ENCODE measurements around the gene C4orf51. TPM values are rescaled to one million over a fixed set of nuclear protein-coding genes. Genes with fewer than 3 reads are reported as not detected.

Gene C4orf51
- total RNA-seq, 2 experiments from 2014 or later = not detected

GRCh38 chr4:145774473-145774872, 94.5 kb downstream of the C4orf51 start:
- CTCF ChIA-PET = no interaction called here
- DNase-seq (no peak), ATAC-seq (no peak)
- intact Hi-C loops (cut with micrococcal nuclease) = no loop called here
- Mint-ChIP-seq H3K36me3 (ENCODE audit: low read depth) (peaks cover 62% of the 10 kb centered on the region), H3K9me3 (no peaks in the 10 kb centered on the region), H3K27ac (no peak overlapping the region), H3K4me3 (no peak overlapping the region), H3K27me3 (no peaks in the 10 kb centered on the region), H3K4me1 (ENCODE audit: low read depth) (peaks cover 12% of the 10 kb centered on the region)
- POLR2A ChIA-PET = no interaction called here
- no peak for TF ChIP-seq CTCF (IDR thresholded peaks at IDR 0.05)

GRCh38 chr4:145775406-145775805, 95.5 kb downstream of the C4orf51 start:
- DNase-seq = no peak

GRCh38 chr4:145776208-145776607, 96.3 kb downstream of the C4orf51 start:
- no peak for DNase-seq
- POLR2A ChIA-PET = interaction anchor here (0.6 kb wide), 1 partner anchor 130 kb away, joined by 4 read pairs; no protein-coding TSS in a partner anchor
- intact Hi-C loops (cut with micrococcal nuclease) = no loop called here
- Mint-ChIP-seq H3K4me3 (no peak overlapping the region), H3K27me3 (no peaks in the 10 kb centered on the region), H3K9me3 (no peaks in the 10 kb centered on the region), H3K4me1 (ENCODE audit: low read depth) (peaks cover 18% of the 10 kb centered on the region), H3K27ac (no peak overlapping the region), H3K36me3 (ENCODE audit: low read depth) (peaks cover 67% of the 10 kb centered on the region)
- ATAC-seq = no peak
- CTCF ChIA-PET = no interaction called here
- no peak for TF ChIP-seq CTCF (IDR thresholded peaks at IDR 0.05)

More at GRCh38 chr4:145775406-145775805, 95.5 kb downstream of the C4orf51 start:
- peaks cover 14% of the 10 kb centered on the region for H3K4me1 Mint-ChIP-seq (ENCODE audit: low read depth)
- intact Hi-C loops (cut with micrococcal nuclease) = no loop called here
- H3K9me3 Mint-ChIP-seq = no peaks in the 10 kb centered on the region
- TF ChIP-seq CTCF (IDR thresholded peaks at IDR 0.05) = no peak
- no peak for ATAC-seq
- ChIA-PET POLR2A (interaction anchor here (1.0 kb wide), 1 partner anchor 85 kb away, joined by 3 read pairs; no protein-coding TSS in a partner anchor), CTCF (no interaction called here)
- H3K27me3 Mint-ChIP-seq = no peaks in the 10 kb centered on the region
- H3K27ac Mint-ChIP-seq = no peak overlapping the region
- no peak overlapping the region for H3K4me3 Mint-ChIP-seq
- H3K36me3 Mint-ChIP-seq (ENCODE audit: low read depth) = peaks cover 62% of the 10 kb centered on the region

GRCh38 chr4:145779319-145779801, 99.4 kb downstream of the C4orf51 start:
- Mint-ChIP-seq H3K9me3 (peaks cover 7% of the 10 kb centered on the region), H3K27me3 (no peaks in the 10 kb centered on the region), H3K36me3 (ENCODE audit: low read depth) (peaks cover 75% of the 10 kb centered on the region), H3K27ac (no peak overlapping the region), H3K4me3 (no peak overlapping the region), H3K4me1 (ENCODE audit: low read depth) (peaks cover 27% of the 10 kb centered on the region)
- intact Hi-C loops (cut with micrococcal nuclease) = no loop called here
- ChIA-PET CTCF (interaction anchor here (1.1 kb wide), 1 partner anchor 12 kb away, joined by 3 read pairs; no protein-coding TSS in a partner anchor), POLR2A (no interaction called here)
- DNase-seq (no peak), ATAC-seq (no peak)
- no peak for TF ChIP-seq CTCF (IDR thresholded peaks at IDR 0.05)

- no peak for ATAC-seq
- peak overlapping the region; percentile 6 for H3K27ac Mint-ChIP-seq
- intact Hi-C loops (cut with micrococcal nuclease) = no loop called here
- H3K4me3 Mint-ChIP-seq = no peak overlapping the region
- CTCF ChIA-PET = no interaction called here
- H3K36me3 Mint-ChIP-seq (ENCODE audit: low read depth) = peaks cover 82% of the 10 kb centered on the region
- H3K9me3 Mint-ChIP-seq = peaks cover 10% of the 10 kb centered on the region
- POLR2A ChIA-PET = no interaction called here
- H3K27me3 Mint-ChIP-seq = no peaks in the 10 kb centered on the region
- TF ChIP-seq CTCF (IDR thresholded peaks at IDR 0.05) = no peak
- H3K4me1 Mint-ChIP-seq (ENCODE audit: low read depth) = peaks cover 42% of the 10 kb centered on the region
- no peak for DNase-seq
Measured at GRCh38 chr4:145781351-145781750, 101.4 kb downstream of the C4orf51 start.

Other genes starting within 250 kb of the C4orf51 start
- gene SMAD1, start 198.3 kb upstream of the C4orf51 start, total RNA-seq = under 1 TPM; 0.67 to 0.92 TPM
- 10 to 100 TPM; 14.4 to 15.9 TPM for gene MMAA, start 60.8 kb upstream of the C4orf51 start, total RNA-seq